ENCODE data around the gene ARHGEF17. TPM values are rescaled to one million over a fixed set of nuclear protein-coding genes. Genes with fewer than 3 reads are reported as not detected.

The ARHGEF17 gene
- total RNA-seq, 1 experiment from 2014 or later, result 3.3 TPM

- no peak for DNase-seq (ENCODE audit: low spot score)
These were observed 74.1 kb downstream of the ARHGEF17 start for GRCh38 chr11:73382183-73382582.

- no peak for DNase-seq (ENCODE audit: low spot score)
These were observed 74.7 kb downstream of the ARHGEF17 start for GRCh38 chr11:73382747-73383146.

- DNase-seq (ENCODE audit: low spot score), result no peak
These were observed 75.4 kb downstream of the ARHGEF17 start for GRCh38 chr11:73383249-73384124.

- DNase-seq (ENCODE audit: low spot score), result no peak
These were observed 76.0 kb downstream of the ARHGEF17 start for GRCh38 chr11:73384125-73384441.

GRCh38 chr11:73384531-73384871 is 76.4 kb downstream of the ARHGEF17 start:
- DNase-seq (ENCODE audit: low spot score), result no peak

GRCh38 chr11:73384872-73385689 is 77.0 kb downstream of the ARHGEF17 start:
- DNase-seq (ENCODE audit: low spot score), result peak; percentile 48

- DNase-seq (ENCODE audit: low spot score), result no peak
These were observed 77.9 kb downstream of the ARHGEF17 start for GRCh38 chr11:73386016-73386415.

GRCh38 chr11:73386546-73386945 is 78.5 kb downstream of the ARHGEF17 start:
- DNase-seq (ENCODE audit: low spot score), result no peak

GRCh38 chr11:73387594-73388264 is 79.7 kb downstream of the ARHGEF17 start:
- DNase-seq (ENCODE audit: low spot score), result no peak

GRCh38 chr11:73388265-73389133 is 80.4 kb downstream of the ARHGEF17 start:
- no peak for DNase-seq (ENCODE audit: low spot score)

GRCh38 chr11:73389134-73389525 is 81.1 kb downstream of the ARHGEF17 start:
- no peak for DNase-seq (ENCODE audit: low spot score)

GRCh38 chr11:73389916-73390315 is 81.8 kb downstream of the ARHGEF17 start:
- no peak for DNase-seq (ENCODE audit: low spot score)

GRCh38 chr11:73390601-73391565 is 82.8 kb downstream of the ARHGEF17 start:
- no peak for DNase-seq (ENCODE audit: low spot score)

GRCh38 chr11:73391665-73392064 is 83.6 kb downstream of the ARHGEF17 start:
- no peak for DNase-seq (ENCODE audit: low spot score)

GRCh38 chr11:73392108-73393010 is 84.3 kb downstream of the ARHGEF17 start:
- no peak for DNase-seq (ENCODE audit: low spot score)

GRCh38 chr11:73393011-73393380 is 84.9 kb downstream of the ARHGEF17 start:
- no peak for DNase-seq (ENCODE audit: low spot score)

GRCh38 chr11:73393479-73394415 is 85.7 kb downstream of the ARHGEF17 start:
- peak; percentile 61 for DNase-seq (ENCODE audit: low spot score)

Measured in H4 (cell line).